ENCODE data around the gene COPZ2.
"Not testable (repeated sequence)": the region's sequence is repeated elsewhere in the genome, so short reads cannot be mapped to it uniquely, and the experiment has no call there.

Gene COPZ2

GRCh38 chr17:48055531-48056245 is 18.1 kb upstream of the COPZ2 start:
- DNase-seq = peak; percentile 71 to 81 (median 79)

GRCh38 chr17:48054238-48055185 is 16.9 kb upstream of the COPZ2 start:
- DNase-seq = no peak

DNA sequence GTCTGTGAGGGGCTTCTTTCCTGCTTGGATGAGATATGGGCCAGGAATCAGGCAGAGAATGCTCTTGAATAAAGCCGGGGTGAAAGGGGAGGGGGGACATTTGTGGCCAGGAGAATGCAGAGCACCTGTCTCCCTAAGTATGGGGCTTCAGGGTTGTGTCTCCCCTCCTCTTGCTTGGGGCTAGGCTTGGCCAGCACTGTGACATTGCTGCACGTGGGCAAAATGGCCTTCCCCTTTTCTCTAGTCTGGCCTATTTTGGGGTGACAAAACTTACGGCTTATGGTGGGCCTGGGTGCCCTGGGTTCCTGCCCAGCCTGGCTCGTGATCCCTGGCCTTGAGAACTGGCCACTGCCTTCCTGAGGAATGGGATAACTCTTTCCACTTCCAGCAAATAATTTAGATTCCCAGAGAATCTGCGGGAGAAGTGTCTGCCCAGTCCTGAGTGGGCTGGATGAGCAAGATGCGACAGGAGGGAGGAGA is 16.2 kb upstream of the COPZ2 start:
- no peak for DNase-seq

DNA sequence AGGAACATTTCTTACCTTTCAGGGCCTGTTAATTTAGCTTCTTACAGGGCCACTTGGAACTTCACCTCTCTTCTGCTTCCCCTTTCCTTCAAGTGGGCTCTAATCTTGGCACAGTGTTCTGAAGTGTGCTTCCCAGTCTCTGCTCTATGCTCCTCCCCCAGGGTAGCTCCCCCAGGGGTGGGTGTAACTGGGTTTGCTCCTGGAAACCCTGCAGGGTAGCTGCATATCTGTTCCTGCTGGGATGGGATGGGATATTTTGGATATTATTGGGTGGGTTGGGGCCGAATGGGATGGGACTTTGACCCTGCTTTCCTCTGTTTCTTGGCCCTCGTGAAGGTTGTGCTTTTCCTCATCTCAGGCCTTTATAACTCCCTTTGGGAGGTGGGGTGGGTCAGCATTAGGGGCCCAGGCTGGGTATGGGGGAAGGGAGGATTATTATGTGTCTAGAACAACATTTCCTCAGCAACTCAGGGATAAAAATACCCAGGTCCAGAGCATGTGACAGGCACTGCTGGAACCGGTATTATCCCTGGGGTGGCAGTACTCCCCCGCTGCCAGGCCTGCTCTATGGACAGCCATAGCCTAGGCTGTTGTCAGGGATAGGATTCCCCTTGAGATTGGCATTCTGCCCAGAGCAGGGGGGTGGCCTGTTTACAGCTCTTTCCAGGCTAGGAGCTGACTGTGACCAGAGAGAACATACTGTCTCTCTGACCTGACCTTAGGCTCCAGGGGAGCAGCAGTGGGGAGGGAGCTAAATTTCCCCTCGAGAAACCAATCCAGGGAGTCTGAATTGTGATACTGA is 15.6 kb upstream of the COPZ2 start:
- peak; percentile 37 to 75 (median 56) for DNase-seq

DNA sequence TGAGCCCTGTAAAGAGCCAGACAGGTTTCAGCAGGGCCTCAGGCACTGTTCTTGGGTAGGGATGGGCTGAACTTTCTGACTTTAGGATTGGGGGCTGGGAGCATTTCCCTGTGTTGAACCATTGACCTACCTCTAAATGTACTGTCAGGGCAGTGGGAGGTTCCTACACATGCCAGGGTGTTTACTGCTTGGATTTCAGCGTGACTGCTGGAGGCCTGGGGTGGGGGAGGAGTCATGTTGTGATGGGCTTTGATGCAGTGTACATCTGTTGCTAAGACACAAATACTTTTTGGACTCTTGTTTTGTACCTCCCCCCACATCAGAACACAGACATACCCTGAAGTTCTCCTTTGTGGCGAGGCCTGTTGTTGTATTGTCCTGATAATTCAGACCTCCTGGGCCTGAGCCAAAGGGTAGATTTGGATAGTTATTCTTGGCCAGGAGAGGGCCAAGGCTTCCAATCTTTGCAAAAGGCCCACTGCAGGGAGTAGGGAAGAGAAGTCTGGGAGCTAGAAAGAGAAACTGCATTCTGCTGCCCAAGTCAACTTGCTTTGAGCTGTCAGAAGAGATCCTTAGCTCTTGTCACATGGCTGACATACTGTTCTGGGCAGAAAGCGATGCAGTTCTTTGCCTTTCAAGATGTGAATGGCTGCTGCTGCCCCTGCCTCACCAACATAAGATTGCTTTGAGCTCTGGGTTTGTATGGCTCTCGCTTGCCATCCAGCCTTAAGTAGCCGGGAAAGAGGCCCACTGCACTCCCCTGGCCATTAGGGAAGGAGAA is 14.3 kb upstream of the COPZ2 start:
- no peak for DNase-seq

DNA sequence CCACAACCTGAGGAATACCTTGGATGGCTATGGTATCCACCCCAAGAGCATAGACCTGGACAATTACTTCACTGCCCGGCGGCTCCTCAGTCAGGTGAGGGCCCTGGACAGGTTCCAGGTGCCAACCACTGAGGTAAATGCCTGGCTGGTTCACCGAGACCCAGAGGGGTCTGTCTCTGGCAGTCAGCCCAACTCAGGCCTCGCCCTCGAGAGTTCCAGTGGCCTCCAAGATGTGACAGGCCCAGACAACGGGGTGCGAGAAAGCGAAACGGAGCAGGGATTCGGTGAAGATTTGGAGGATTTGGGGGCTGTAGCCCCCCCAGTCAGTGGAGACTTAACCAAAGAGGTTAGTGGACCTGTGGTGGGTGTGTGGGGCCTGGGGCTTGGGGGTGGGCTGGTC is 13.7 kb upstream of the COPZ2 start:
- no peak for DNase-seq

GRCh38 chr17:48048384-48049126 is 11.0 kb upstream of the COPZ2 start:
- DNase-seq = peak; percentile 92 to 97 (median 94)

GRCh38 chr17:48047741-48048383 is 10.3 kb upstream of the COPZ2 start, which contains the start of gene NFE2L1:
Gene NFE2L1 (plus strand): TSS chr17:48048359. CDS start chr17:48051119, 2,760 bp downstream.
- DNase-seq = peak; percentile 99 to 100 (median 99)

DNA sequence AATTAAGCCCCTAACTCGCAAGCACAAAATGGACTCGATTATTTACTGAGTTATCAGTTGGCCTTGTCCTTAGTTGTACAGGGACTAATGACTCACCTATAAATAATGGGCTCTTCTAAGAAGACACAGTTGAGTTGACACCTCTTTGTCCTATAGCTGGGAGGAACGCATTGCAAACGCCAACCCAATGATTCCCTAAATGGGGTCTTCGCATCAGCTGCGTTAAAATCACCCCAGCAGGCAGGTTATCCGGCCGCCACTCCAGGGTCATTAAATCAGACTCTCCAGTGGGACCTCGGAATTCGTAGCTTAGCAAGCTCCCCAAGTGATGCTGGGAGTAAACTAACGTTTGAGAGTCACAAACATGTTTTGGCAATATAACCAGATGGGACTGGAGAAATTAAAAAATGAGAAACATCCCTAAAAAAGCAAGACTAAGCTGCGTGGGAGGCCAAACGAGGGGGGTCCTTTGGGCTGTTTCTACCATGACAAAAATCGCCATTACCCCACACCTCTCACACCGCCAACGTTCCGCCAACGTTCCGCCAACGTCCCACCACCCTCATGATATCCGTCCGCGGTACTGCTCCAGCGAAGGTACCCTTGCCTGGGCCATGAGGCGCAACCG is 9.6 kb upstream of the COPZ2 start:
- DNase-seq = no peak

GRCh38 chr17:48046296-48046695 is 8.7 kb upstream of the COPZ2 start:
- DNase-seq = no peak

- peak; percentile 19 to 45 (median 34) for DNase-seq
These were observed 7.9 kb upstream of the COPZ2 start for GRCh38 chr17:48045316-48046001.

DNA sequence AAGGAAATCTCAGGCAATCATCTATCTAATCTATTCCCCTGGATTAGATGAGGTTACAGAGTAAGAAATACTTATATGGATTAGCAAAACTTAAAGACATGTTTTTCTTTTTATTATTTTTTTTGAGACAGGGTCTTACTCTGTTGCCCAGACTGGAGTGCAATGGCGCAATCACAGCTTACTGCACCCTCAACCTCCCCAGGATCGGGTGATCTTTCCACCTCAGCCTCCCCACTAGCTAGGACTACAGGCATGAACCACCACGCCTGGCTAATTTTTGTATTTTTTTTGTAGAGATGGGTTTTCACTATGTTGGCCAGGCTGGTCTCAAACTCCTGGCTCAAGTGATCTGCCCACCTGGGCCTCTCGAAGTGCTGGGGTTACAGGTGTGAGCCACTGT is 7.3 kb upstream of the COPZ2 start:
- no peak for DNase-seq

DNA sequence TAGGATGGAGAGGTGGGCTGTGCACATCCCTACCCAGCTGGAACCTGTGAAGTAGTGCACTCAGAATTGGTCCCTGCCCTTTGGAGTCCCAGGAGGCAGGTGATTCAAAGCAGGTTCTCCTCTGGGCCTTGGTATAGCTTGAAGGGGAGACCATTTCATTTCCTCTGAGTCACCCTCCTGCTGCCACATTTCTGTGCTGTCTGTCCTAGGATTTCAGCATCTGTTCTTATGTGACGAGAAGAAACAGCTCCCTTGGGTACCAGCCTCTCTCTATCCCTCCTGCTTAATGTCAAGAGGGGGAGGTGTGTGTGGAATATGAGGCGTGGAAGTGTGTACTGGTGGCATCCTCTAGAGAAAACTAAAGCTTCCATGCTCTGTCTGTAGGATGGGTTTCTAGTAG is 5.6 kb upstream of the COPZ2 start:
- DNase-seq = no peak

DNA sequence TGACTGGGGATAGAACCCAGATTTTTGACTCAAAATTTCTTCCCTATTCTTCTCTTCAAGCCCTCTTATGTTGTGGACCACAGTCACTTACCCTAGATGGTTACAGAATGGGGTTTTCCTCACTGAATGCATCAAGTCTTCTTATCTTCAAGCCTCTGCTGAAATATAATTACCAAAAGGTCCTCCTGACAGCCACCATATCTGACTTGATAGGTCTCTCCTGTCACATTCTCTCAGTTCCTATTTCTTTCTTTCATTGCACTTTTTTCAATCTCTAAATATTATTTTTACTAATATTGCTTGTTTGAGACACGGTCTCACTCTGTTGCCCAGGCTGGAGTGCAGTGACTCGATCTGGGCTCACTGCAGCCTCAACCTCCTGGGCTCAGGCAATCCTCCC is 1.1 kb upstream of the COPZ2 start:
- DNase-seq = no peak

DNA sequence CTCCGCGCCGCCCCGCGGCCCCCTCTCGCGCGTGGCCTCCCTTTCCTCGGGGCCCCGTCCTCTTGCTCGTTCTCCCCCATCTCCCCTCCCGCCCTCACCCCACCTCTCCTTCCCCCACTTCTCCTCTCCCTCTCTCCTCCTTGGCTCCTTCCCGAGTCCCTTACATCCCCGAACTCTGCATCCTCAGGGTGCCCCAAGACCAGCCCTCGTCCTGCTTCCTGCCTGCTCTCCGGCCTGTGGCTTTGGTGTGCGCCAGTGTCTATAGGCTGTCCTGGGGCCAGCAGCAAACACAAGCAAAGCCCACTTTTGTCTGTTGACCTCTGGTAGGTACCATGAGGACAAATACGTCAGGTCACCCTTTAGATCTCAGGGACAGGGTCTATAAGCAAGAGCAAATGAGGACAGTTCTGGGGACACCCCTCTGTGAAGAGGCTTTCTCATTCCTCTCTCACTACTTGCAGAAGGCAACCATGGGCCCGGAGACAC is 284 bp upstream of the COPZ2 start:
- DNase-seq = no peak

GRCh38 chr17:48036693-48037035 is 933 bp downstream of the COPZ2 start:
- DNase-seq = no peak

- not testable (repeated sequence) for DNase-seq
These were observed 2.9 kb downstream of the COPZ2 start for GRCh38 chr17:48034734-48035133.

- no peak for DNase-seq
These were observed 5.6 kb downstream of the COPZ2 start for GRCh38 chr17:48031966-48032365.

DNA sequence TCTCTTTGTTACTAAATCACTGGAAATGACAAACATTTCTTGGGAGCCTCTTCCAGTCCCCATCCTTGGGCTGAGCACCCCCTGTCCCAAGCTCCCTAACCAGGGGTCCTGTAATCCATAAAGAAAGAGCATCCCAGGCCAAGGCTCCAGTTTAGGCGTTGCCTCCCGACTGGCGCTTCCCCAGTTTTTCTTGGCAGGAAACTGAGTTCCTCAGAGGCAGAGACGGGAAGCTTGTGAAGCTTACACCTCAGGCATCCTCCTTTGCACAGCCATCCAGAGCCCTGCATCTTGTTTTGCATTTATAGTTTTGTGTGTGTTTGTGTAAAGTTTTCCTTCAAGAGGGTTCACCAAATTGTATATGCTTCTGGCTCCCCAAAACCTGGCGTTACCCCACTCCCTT is 7.1 kb downstream of the COPZ2 start:
- no peak for DNase-seq

DNA sequence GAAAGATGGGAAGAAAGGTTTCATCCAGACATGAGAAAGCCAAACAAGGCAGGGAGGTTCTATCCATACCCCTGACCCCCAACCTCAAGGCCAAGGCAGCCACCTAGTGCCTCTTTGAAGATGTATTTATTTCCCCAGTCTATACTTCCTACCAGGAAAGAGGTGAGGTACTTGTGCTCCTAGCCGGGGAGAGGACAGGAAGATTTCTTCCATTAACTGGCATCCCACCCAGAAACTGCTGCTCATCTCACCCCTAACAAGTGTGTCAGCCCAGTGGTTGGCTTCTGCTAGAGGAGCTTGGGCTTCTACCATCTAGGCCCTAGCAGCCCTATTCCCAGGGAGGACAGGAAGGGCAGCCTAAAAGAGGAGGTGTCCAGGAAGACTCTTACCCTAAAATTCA is 8.9 kb downstream of the COPZ2 start:
- DNase-seq = no peak
